ENCODE measurements around the gene CYP4F22.

- TF ChIP-seq POLR2A (IDR thresholded peaks at IDR 0.05; ENCODE audit: borderline replicate concordance, extremely low read depth, insufficient read depth, insufficient read length): no peak
- TF ChIP-seq CTCF (IDR thresholded peaks at IDR 0.05 in 2 of 3, conservative IDR thresholded peaks at IDR 0.05 in 1 of 3; ENCODE audit: borderline replicate concordance in 1 of 3, insufficient read depth in 1 of 3, low read depth in 2 of 3, low read length in 2 of 3): no peak
- TF ChIP-seq JUND (IDR thresholded peaks at IDR 0.05): no peak
- TF ChIP-seq YY1 (IDR thresholded peaks at IDR 0.05; ENCODE audit: extremely low read depth, insufficient replicate concordance, low read depth, low read length): no peak
- TF ChIP-seq EZH2 (IDR thresholded peaks at IDR 0.05): no peak
- no peak for TF ChIP-seq ZNF274 (IDR thresholded peaks at IDR 0.05; ENCODE audit: low read depth, low read length)
- TF ChIP-seq EZH2phosphoT487 (IDR thresholded peaks at IDR 0.05; ENCODE audit: borderline replicate concordance): no peak
- no peak for TF ChIP-seq ATF3 (IDR thresholded peaks at IDR 0.05)
- no peak for TF ChIP-seq SIN3A (IDR thresholded peaks at IDR 0.05; ENCODE audit: low read depth)
- no peak for TF ChIP-seq EGR1 (IDR thresholded peaks at IDR 0.05; ENCODE audit: low read depth)
Observed at GRCh38 chr19:15544283-15544682, 36.0 kb downstream of the CYP4F22 start.

All from HCT116 (cell line).